Right lobe of liver (tissue), 4 donors: ENCODE results near the gene RAP2C.
A peak's percentile ranks its signal among the peaks of the same experiment; 100 is the strongest.

Source experiments
- CTCF ChIP-seq, 4 donors: fragments of 200-600 bp in 3 of 4; fragments of 450-650 bp in 1 of 4; IDR thresholded peaks; one replicate each; pipeline versions ENCODE4 v1.5.1 to v1.8.0; 2016 to 2022; ENCODE audit warnings: antibody characterized with exemption in 4 of 4, mild to moderate bottlenecking in 2 of 4
- POLR2A ChIP-seq: fragments of 450-650 bp; IDR thresholded peaks from one replicate; pipeline ENCODE4 v1.6.1; 2017; ENCODE audit warnings: antibody characterized with exemption, mild to moderate bottlenecking
- donor health status: DM: no; HTN: no; CAD: no.
- donor health status: DM: no; HTN: no; CAD: no.
- donor health status: DM: no; HTN: yes; CAD: no.

GRCh38 chrX:132219343-132219768 lies at the start of gene RAP2C:
- TF ChIP-seq POLR2A (peak; percentile 51), CTCF (IDR thresholded peaks at IDR 0.05) (peak; percentile 56 to 66 (median 61))
